Motor neuron (in vitro differentiated cells): ENCODE data around the gene ZNF385A. TPM values are rescaled to one million over a fixed set of nuclear protein-coding genes. Genes with fewer than 3 reads are reported as not detected.

ENCODE experiments used
- ATAC-seq, 8 experiments: fragments of 200-7000 bp; cut with Tn5 transposase; replicated peaks in 6 of 8; 2 replicates each; pipeline ENCODE4 v1.8.0; 2021; ENCODE audit warnings: mild to moderate bottlenecking in 8 of 8, moderate library complexity in 8 of 8
- H3K27ac ChIP-seq, 2 donors: fragments of 250-450 bp; sonication (Bioruptor Pico); 2 replicates each; pipeline ENCODE4 v1.9.0; 2021; ENCODE audit warnings: antibody characterized with exemption in 2 of 2, mild to moderate bottlenecking in 2 of 2, moderate library complexity in 1 of 2
- H3K4me1 ChIP-seq, 2 donors: fragments of 250-450 bp; sonication (Bioruptor Pico); replicated peaks in 1 of 2; 2 replicates each; pipeline ENCODE4 v1.6.1; 2021; ENCODE audit warnings: antibody characterized with exemption in 2 of 2, mild to moderate bottlenecking in 2 of 2, moderate library complexity in 1 of 2
- H3K4me3 ChIP-seq, 5 donors: fragments of 250-450 bp; sonication (Bioruptor Pico); 2 replicates each; pipeline ENCODE4 v1.9.0; 2021; ENCODE audit warnings: antibody characterized with exemption in 5 of 5, mild to moderate bottlenecking in 5 of 5, moderate library complexity in 4 of 5
- whole genome bisulfite sequencing, 10 experiments: fragments of 450-650 bp; shearing (Covaris generic); methylation state at CpG; one replicate each; pipeline ENCODE4 v1.0.0; 2022; 5-methylcytosine and 5-hydroxymethylcytosine counted together
- in situ Hi-C, 9 experiments: fragments of 400-800 bp; cut with MboI; loops; one replicate each; pipeline ENCODE4 v1.15.0; 2021; ENCODE audit warnings: low sequenced_read_pairs in 9 of 9, low pct_unique_long_range_greater_than_20kb in 2 of 9; ENCODE audit not compliant: unreplicated experiment in 9 of 9
- total RNA-seq, 8 experiments: library from RNA; unstranded; fragments of 300-600 nt; gene quantifications; 2 replicates each; pipeline versions ENCODE4 v1.2.3 to v1.2.4, GENCODE V29; 2022

Gene ZNF385A
- total RNA-seq, 8 experiments from 2014 or later = 1.3 to 8.6 (median 3.7) TPM

DNA sequence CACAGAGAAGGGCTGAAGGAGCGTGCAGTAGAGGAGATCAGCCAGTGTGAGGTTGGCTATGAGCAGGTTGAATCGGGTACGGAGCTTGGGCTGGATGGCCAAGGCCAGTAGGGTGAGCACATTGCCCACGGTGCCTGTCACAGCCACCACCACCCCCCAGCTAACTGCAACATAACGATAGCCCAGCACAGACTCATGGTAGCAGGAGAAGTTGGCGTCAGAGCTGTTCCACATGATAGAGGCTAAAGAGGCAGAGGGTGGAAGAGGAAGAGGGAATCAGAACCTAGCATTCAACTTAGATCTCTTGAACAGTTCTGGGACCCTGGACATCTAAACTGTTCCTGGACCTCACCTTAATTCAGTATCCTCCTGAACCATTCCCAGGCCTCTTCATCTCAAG is 20.9 kb downstream of the ZNF385A start:
- in situ Hi-C loops = loop anchor here in 6 of 9 experiments (10.0 to 25.0 kb wide), 5 partner anchors 101 to 351 kb away; partner anchors contain the start of genes HOXC8 (in 2 of the 6), HOXC9 (in 2 of the 6), HOXC5 (in 1 of the 6) and HOXC6 (in 1 of the 6)
- Histone ChIP-seq H3K4me3 (no peak overlapping the region), H3K27ac (no peak overlapping the region), H3K4me1 (peaks cover 20 to 25% of the 10 kb centered on the region in 2 donors)
- ATAC-seq = no peak
- 37 to 100% (median 81%) methylated on average over 1 to 5 of the region's 6 CpGs; no CpG with 5 or more reads in 3 of the 10 experiments for WGBS, 10 experiments

DNA sequence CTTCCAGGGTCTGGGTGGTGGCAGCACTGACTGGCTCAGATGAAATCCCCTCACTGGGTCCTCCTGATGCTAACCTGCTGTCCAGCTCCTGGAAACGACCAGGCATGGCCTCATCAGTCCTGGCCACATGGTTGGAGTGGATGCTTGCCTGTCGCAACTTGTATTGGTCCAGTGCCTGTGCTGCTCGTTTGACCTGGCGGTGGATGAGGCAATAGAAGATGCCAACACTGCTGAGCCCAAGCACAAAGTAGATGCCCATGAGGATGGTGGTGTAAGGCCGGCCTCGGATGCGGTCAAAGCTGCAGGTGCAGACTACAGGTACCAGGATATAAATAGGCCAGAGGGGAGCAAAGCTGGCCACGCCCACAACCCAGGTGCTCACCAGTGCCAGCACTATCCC is 21.5 kb downstream of the ZNF385A start:
- WGBS, 10 experiments = 66 to 100% (median 79%) methylated on average over 1 to 3 of the region's 8 CpGs; no CpG with 5 or more reads in 6 of the 10 experiments
- no peak overlapping the region for H3K27ac ChIP-seq
- in situ Hi-C loops = loop anchor here in 6 of 9 experiments (10.0 to 25.0 kb wide), 5 partner anchors 101 to 351 kb away; partner anchors contain the start of genes HOXC8 (in 2 of the 6), HOXC9 (in 2 of the 6), HOXC5 (in 1 of the 6) and HOXC6 (in 1 of the 6)
- peaks cover 25% of the 10 kb centered on the region in 2 donors for H3K4me1 ChIP-seq
- no peak overlapping the region for H3K4me3 ChIP-seq
- no peak for ATAC-seq

DNA sequence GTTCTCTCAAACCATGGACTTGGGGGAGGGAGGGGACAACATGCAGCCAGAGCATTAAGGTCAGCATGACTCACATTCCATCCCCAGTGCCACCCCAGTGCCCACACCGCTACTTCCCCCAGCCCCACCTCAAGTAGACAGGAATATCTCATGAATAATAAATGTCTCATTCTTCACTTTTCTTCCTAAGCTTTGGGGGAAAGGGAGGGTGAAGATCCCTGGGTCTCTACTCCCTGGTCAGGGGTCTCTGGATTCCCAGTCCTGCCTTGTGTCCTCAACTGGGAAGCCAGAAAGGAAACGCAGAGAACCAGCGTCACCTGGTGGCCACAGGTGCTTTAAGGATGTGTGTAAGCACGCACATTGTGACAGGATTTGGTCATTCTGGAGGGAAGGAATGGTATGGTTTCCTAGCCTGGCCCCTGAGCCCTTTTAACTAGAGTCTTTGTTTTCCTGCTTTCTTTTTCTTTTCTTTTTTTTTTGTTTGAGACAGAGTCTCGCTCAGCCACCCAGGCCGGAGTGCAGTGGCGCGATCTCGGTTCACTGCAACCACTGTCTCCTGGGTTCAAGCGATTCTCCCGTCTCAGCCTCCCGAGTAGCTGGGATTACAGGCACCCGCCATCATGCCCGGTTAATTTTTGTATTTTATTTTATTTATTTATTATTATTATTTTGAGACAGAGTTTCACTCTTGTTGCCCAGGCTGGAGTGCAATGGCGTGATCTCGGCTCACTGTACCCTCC is 23.6 kb downstream of the ZNF385A start:
- Histone ChIP-seq H3K27ac (peak overlapping the region; percentile 93 to 94), H3K4me3 (no peak overlapping the region), H3K4me1 (peaks cover 46 to 47% of the 10 kb centered on the region in 2 donors)
- in situ Hi-C loops = loop anchor here in 6 of 9 experiments (10.0 to 25.0 kb wide), 5 partner anchors 99 to 349 kb away; partner anchors contain the start of genes HOXC8 (in 2 of the 6), HOXC9 (in 2 of the 6), HOXC5 (in 1 of the 6) and HOXC6 (in 1 of the 6)
- 0 to 87% (median 65%) methylated on average over 1 to 14 of the region's 16 CpGs; no CpG with 5 or more reads in 1 of the 10 experiments for WGBS, 10 experiments
- ATAC-seq = peak; percentile 2 to 39 (median 14)

DNA sequence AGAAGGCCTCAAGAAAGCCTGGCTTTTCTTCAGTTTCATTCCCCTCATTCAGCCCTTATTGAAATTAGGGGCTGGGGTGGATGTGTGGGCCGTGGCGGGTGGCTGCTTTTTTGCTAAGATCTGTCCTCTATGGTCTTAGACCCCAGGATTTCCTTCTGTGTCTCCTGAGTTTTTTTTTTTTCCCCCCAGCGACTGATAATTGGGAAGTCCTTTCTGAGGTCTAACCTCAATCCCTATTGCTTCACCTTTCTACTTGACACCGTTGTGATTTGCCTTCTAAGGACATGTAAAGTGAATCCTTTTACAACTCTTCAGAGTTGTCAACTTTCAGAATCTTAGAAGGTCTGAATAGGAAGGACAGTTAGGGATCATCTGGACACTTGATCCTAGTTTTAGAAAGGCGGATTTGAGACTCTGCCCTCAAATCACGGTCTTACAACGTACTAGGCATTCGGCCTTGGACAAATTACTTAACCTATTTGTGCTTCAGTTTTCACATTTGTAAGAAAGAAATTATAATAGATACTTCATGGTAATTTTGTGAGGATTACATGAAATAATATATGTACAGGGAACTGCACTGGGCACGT is 24.7 kb downstream of the ZNF385A start:
- no peak for ATAC-seq
- in situ Hi-C loops = loop anchor here in 6 of 9 experiments (10.0 to 25.0 kb wide), 6 partner anchors 98 to 348 kb away; partner anchors contain the start of genes HOXC8 (in 2 of the 6), HOXC9 (in 2 of the 6), HOXC5 (in 1 of the 6) and HOXC6 (in 1 of the 6)
- Histone ChIP-seq H3K4me1 (peaks cover 57% of the 10 kb centered on the region in 2 donors), H3K27ac (peak overlapping the region; percentile 93 to 94), H3K4me3 (peak overlapping the region; percentile 13 to 29 (median 24))
- 27 to 84% (median 60%) methylated on average over 3 to 8 of the region's 9 CpGs; no CpG with 5 or more reads in 1 of the 10 experiments for WGBS, 10 experiments

DNA sequence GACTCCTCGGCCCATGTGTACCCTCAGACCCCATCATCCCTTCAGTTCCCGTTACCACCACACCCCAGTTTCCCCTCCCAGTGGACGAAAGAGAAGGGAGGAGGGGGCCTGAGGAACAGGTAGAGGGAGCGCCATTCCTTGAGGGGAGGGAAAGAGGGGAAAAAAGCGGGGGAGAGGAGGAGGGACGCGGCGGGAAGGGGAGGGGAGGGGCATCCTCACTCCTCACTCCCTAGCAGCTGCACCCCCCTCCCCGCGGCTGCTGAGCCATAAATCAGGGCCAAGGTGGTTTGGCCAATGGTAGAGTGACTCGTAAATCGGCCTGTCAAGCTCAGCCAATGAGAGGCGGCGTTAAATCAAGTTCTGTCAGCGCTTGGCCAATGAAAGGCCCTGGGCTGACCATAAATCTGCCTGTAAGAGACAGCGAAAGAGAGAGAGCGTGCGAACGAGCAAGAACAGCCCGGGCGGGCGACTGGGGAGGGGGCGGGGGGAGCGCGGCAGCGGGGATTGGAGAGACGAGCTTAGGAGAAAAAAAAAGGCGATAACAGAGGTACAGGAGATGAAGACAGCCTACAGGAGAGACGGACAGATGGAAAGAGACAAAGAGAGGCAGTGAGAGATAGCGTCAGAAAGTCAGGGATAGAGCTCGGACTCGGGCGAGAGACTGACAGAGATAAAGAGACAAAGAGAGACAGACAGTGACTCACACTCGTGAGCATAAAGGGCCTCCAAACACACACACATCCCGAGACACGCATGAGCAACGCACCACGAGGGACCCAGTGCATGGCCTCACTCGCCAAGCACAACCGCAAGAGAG is 25.4 kb downstream of the ZNF385A start:
- Histone ChIP-seq H3K4me1 (peaks cover 62 to 64% of the 10 kb centered on the region in 2 donors), H3K4me3 (peak overlapping the region; percentile 22 to 40 (median 32)), H3K27ac (peak overlapping the region; percentile 93 to 94)
- WGBS, 10 experiments = 0 to 6% (median 0%) methylated on average over 1 to 10 of the region's 40 CpGs; no CpG with 5 or more reads in 3 of the 10 experiments
- in situ Hi-C loops = loop anchor here in 4 of 9 experiments (10.0 to 25.0 kb wide), 5 partner anchors 97 to 347 kb away; partner anchors contain the start of genes HOXC8 (in 2 of the 4), HOXC9 (in 2 of the 4), HOXC5 (in 1 of the 4) and HOXC6 (in 1 of the 4)
- peak; percentile 84 to 94 (median 86) for ATAC-seq

DNA sequence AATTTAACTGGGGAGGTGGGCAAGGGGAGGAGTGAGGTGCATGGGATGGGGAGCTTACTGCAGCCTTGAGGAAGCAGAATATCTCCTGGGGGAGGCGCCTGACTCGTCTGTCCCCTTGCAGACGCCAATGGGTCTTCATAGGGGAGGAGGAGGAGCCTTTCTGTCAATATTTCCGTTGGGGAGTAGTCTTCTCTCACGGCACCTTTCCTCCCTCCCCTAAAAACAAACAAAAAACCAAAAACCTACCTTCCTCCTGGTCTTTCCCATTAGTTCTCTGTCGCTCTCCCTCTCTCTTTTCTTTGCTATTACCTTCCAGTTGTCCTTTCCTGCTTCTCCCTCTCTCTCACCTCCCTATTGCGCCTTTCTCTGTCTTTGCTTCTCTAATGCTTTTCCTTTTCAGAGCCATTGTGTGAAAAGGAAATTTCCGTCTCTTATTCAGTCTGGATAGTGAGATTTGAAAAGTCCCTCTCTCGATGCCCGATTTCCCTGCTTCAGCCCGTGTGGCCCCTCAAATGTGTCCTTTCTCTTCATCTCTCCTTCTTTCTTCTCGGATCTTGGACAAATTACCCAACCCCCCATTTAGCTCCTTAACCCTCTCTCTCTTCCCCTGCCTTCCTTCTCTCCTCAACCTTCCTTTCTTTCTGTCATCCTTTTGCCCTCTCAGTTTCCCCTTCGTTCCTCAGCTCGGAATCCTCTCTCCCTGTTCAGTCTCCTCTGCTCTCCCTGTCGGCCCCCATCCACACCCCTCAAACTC is 26.2 kb downstream of the ZNF385A start:
- H3K27ac ChIP-seq = peak overlapping the region; percentile 91 to 93
- peak overlapping the region; percentile 22 to 40 (median 32) for H3K4me3 ChIP-seq
- WGBS, 10 experiments = 1 to 20% (median 13%) methylated on average over 3 to 14 of the region's 15 CpGs; no CpG with 5 or more reads in 1 of the 10 experiments
- H3K4me1 ChIP-seq = peaks cover 70 to 72% of the 10 kb centered on the region in 2 donors
- in situ Hi-C loops = loop anchor here in 4 of 9 experiments (10.0 to 25.0 kb wide), 5 partner anchors 96 to 346 kb away; partner anchors contain the start of genes HOXC8 (in 2 of the 4), HOXC9 (in 2 of the 4), HOXC5 (in 1 of the 4) and HOXC6 (in 1 of the 4)
- peak in 2 of 8 experiments; percentile 2 for ATAC-seq

DNA sequence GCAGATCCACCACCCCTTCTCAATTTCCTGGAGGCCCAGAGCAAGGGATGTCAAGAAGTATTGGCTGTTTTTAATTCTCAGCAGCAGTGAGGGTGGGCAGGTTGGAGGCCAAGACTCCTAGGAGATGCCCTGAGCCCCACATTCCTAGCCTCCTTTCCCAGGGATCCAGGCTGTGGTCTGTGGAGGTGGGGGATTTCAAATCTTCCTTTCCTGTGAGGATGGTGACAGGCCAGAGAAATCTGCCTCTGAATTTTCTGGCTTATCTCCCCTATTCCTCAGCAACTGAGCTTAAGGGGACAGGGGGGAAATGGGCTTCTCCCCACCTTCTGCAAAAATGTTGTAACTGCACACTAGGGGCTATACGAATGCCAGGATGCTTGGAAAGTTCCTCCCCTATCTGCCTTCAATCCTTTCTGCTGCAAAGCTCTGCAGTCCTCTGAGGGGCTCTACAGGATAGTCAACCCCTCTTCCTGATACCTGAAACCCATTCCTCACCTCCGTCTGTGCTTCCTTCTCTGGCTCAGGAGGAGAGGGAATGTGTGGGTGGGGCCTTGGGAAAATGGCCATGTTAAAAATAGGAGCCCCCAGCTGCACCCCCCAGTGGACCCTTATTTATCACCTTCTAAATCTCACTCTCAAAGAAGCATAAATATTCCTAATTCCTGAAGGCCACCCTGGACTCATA is 26.9 kb downstream of the ZNF385A start:
- WGBS, 10 experiments = 10 to 80% (median 31%) methylated on average over 1 to 2 of the region's 2 CpGs; no CpG with 5 or more reads in 2 of the 10 experiments
- ATAC-seq = no peak
- Histone ChIP-seq H3K4me3 (peak overlapping the region; percentile 22 to 40 (median 32)), H3K27ac (peak overlapping the region; percentile 91 to 93), H3K4me1 (peaks cover 77 to 79% of the 10 kb centered on the region in 2 donors)
- in situ Hi-C loops = loop anchor here in 4 of 9 experiments (10.0 to 25.0 kb wide), 5 partner anchors 95 to 345 kb away; partner anchors contain the start of genes HOXC8 (in 2 of the 4), HOXC9 (in 2 of the 4), HOXC5 (in 1 of the 4) and HOXC6 (in 1 of the 4)

DNA sequence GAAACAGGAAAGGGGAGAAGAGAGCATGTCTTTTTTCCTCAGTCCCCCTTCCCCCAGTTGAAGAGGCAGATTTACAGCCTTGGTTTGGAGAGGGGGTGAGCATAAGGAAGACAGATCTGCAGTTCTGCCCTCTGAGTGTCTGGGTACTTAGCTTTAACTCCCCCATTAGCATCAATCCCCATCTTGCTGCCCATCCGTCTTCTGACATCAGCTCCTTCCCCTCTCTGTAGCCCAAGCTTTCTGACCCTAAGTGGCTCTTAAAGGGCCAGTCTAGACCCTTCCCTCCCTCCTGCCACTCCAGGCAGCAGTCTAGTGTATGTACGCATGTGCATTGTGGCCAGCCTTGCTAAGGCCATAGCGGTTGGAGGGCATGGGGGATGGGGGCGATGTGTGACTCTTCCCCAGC is 27.6 kb downstream of the ZNF385A start:
- ATAC-seq = peak in 5 of 8 experiments; percentile 23 to 49 (median 30)
- Histone ChIP-seq H3K27ac (peak overlapping the region; percentile 91 to 93), H3K4me3 (peak overlapping the region in 4 of 5 donors; percentile 1 to 32 (median 4)), H3K4me1 (peaks cover 82 to 83% of the 10 kb centered on the region in 2 donors)
- in situ Hi-C loops = loop anchor here in 4 of 9 experiments (10.0 to 25.0 kb wide), 5 partner anchors 95 to 345 kb away; partner anchors contain the start of genes HOXC8 (in 2 of the 4), HOXC9 (in 2 of the 4), HOXC5 (in 1 of the 4) and HOXC6 (in 1 of the 4)
- WGBS, 10 experiments = 0 to 80% (median 33%) methylated on average over 1 to 3 of the region's 4 CpGs; no CpG with 5 or more reads in 3 of the 10 experiments

DNA sequence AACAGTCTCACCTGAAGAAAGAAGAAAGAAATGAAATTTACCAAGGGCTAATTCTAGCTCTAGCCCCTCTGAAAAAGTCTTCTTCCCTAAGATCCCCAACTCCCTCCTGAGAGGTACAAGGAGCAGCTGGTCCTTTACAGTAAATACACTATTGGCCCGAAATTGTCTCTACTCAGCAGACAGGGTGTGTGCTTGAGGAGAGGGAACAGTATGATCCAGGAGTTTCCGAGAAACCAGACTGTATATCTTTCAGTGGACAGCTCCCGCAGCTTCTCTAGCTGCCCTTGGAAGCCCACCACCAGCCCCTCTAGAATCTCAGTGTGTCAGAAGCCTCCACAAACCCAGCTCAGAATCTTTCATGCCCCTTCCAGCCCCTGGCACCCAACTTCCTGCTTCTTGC is 28.3 kb downstream of the ZNF385A start:
- peak overlapping the region; percentile 91 to 93 for H3K27ac ChIP-seq
- H3K4me1 ChIP-seq = peaks cover 89 to 90% of the 10 kb centered on the region in 2 donors
- in situ Hi-C loops = loop anchor here in 4 of 9 experiments (10.0 to 25.0 kb wide), 5 partner anchors 94 to 344 kb away; partner anchors contain the start of genes HOXC8 (in 2 of the 4), HOXC9 (in 2 of the 4), HOXC5 (in 1 of the 4) and HOXC6 (in 1 of the 4)
- ATAC-seq = no peak
- WGBS, 10 experiments = 20 to 81% (median 53%) methylated on average over 1 to 3 of the region's 3 CpGs; no CpG with 5 or more reads in 5 of the 10 experiments
- no peak overlapping the region for H3K4me3 ChIP-seq

DNA sequence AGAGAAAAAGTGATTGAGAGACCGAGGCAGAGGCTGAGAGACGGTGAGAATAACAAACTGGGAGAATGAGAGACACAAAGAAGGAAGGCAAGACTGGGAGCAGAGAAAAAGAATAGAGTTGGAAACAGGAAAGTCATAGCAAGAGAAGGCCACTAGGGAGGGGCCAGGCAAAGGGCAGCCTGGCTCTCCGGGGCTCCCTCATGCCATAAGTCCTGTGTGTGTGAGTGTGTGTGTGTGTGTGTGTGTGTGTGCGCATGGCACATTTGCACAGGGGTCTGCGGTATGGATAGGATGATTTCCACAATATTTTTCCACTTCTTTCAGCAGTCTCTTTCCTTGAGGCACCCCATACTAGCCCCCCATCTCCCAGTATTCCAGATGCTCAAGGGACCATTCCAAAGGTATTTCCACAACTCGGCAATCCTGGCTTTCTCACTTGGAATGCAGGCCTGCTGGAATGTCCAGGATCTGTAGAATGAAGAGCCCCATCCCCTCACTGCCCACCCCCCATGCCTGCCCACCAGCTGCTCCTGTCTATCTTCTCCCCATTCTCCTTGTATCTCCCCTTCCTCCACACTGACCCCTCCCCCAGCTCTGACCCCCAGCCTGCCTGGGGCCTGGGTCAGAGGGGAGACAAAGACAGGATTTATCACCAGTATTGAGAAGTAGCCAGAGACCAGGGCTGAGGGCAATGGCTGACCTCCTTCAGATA is 29.3 kb downstream of the ZNF385A start:
- no peak overlapping the region for H3K4me3 ChIP-seq
- in situ Hi-C loops = loop anchor here in 4 of 9 experiments (10.0 to 25.0 kb wide), 5 partner anchors 93 to 343 kb away; partner anchors contain the start of genes HOXC8 (in 2 of the 4), HOXC9 (in 2 of the 4), HOXC5 (in 1 of the 4) and HOXC6 (in 1 of the 4)
- H3K27ac ChIP-seq = peak overlapping the region; percentile 91 to 93
- H3K4me1 ChIP-seq = peaks cover 89 to 90% of the 10 kb centered on the region in 2 donors
- 0 to 75% (median 40%) methylated on average over 1 to 5 of the region's 6 CpGs for WGBS, 10 experiments
- no peak for ATAC-seq
